Smooth muscle cell (in vitro differentiated cells): ENCODE data around the gene RBM12. TPM values are rescaled to one million over a fixed set of nuclear protein-coding genes. Genes with fewer than 3 reads are reported as not detected.
A peak's percentile ranks its signal among the peaks of the same experiment; 100 is the strongest.
"Not testable (repeated sequence)": the region's sequence is repeated elsewhere in the genome, so short reads cannot be mapped to it uniquely, and the experiment has no call there.

Experiments used
- DNase-seq: peaks from one replicate; lab custom pipeline; 2025; ENCODE audit not compliant: unreplicated experiment; lab: John Stamatoyannopoulos, UW
- H2AFZ ChIP-seq: fragments of 200-600 bp; sonication (generic); 2 replicates; pipeline ENCODE4 v1.6.0; 2016; ENCODE audit warnings: antibody characterized with exemption, low read depth, mild to moderate bottlenecking
- H3F3A ChIP-seq: fragments of 200-600 bp; sonication (generic); 2 replicates; pipeline ENCODE4 v1.6.0; 2017; ENCODE audit warnings: antibody characterized with exemption, low read depth
- H3K27ac ChIP-seq: fragments of 200-600 bp; sonication (generic); 2 replicates; pipeline ENCODE4 v1.5.1; 2016; ENCODE audit warnings: low read depth, mild to moderate bottlenecking
- H3K27me3 ChIP-seq: fragments of 200-600 bp; sonication (generic); 2 replicates; pipeline ENCODE4 v1.6.1; 2016; ENCODE audit warnings: low read depth, mild to moderate bottlenecking
- H3K36me3 ChIP-seq: fragments of 200-600 bp; sonication (generic); 2 replicates; pipeline ENCODE4 v1.5.1; 2016; ENCODE audit warnings: low read depth
- H3K4me1 ChIP-seq: fragments of 200-600 bp; sonication (generic); 2 replicates; pipeline ENCODE4 v1.5.1; 2016; ENCODE audit warnings: low read depth
- H3K4me2 ChIP-seq: fragments of 200-600 bp; sonication (generic); 2 replicates; pipeline ENCODE4 v1.6.0; 2016; ENCODE audit warnings: mild to moderate bottlenecking
- H3K4me3 ChIP-seq: fragments of 200-600 bp; sonication (generic); 2 replicates; pipeline ENCODE4 v1.5.1; 2016; ENCODE audit warnings: mild to moderate bottlenecking
- H3K79me2 ChIP-seq: fragments of 200-600 bp; sonication (generic); 2 replicates; pipeline ENCODE4 v1.6.0; 2016; ENCODE audit warnings: low read depth, mild to moderate bottlenecking
- H3K9ac ChIP-seq: fragments of 200-600 bp; sonication (generic); 2 replicates; pipeline ENCODE4 v1.6.0; 2016; ENCODE audit warnings: low read depth
- H3K9me3 ChIP-seq: fragments of 200-600 bp; sonication (generic); replicated peaks from 2 replicates; pipeline ENCODE4 v1.5.1; 2016; ENCODE audit warnings: low read depth
- H4K20me1 ChIP-seq: fragments of 200-600 bp; sonication (generic); 2 replicates; pipeline ENCODE4 v1.6.0; 2016; ENCODE audit warnings: low read depth
- WGBS: methylation state at CpG from one replicate; pipeline ENCODE4 v1.1.7; 2016; ENCODE audit warnings: low lambda C conversion rate; 5-methylcytosine and 5-hydroxymethylcytosine counted together
- polyA plus RNA-seq: library from polyadenylated mRNA; unstranded; fragments of >200 nt; fragmentation: Nextera tagmentation; extraction: Ambion mirVana; gene quantifications from 2 replicates; pipeline ENCODE4 v1.2.1, GENCODE V29; 2016
- total RNA-seq: library from RNA; depleted of rRNA; stranded (reverse); fragments of >200 nt; gene quantifications from 2 replicates; pipeline ENCODE4 v1.2.3, GENCODE V29; 2014
- TF ChIP-seq, protein P1 (sequence below): fragments of 200-600 bp; sonication (generic); IDR thresholded peaks from 2 replicates; pipeline ENCODE4 v1.5.1; 2017; ENCODE audit warnings: borderline replicate concordance, mild to moderate bottlenecking, antibody characterized with exemption; ENCODE audit not compliant: insufficient read depth, poor library complexity, severe bottlenecking

RBM12 gene
- total and polyA plus RNA-seq, 2 experiments from 2014 or later: 14.5 to 44.2 TPM

DNA sequence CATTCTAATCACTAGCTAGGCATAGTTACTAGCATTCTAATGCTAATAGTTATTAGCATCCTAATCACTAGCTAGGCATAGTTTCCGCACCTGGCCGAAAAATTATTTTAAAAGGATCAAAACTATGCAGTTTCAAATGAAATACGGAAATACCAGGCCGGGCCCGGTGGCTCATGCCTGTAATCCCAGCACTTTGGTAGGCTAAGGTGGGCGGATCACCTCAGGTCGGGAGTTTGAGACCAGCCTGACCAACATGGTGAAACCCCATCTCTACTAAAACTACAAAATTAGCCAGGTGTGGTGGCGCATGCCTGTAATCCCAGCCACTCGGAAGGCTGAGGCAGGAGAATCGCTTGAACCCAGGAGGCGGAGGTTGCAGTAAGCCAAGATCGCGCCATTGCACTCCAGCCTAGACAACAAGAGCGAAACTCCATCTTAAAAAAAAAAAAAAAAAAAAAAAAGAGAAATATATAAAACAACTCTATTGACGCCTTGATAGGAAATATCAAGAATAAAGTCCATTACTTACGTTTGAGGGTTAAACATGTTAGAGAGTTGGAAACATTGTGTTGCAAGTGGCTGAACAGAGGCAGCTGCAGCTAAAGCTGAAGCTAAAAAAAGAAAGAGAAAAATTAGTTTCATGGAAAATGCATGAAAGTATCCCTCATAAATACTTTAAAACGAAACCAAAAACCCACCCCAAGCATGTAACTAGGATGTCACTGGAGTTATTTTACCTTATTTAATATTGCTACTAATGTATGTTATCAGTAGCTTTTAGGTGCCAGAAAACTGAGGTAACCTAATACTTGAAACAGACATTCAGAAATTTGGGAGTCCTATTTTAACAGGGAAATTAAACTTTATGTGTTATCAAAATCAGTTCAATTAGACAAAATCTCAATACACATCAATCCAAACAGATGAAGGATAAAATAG, 42.2 kb upstream of the RBM12 start:
- peaks cover 70% of the 10 kb centered on the region for H3K79me2 ChIP-seq
- not testable (repeated sequence) for H3K4me3 ChIP-seq, H3K4me1 ChIP-seq, H3K27me3 ChIP-seq, H3K9me3 ChIP-seq, H3K4me2 ChIP-seq, H2AFZ ChIP-seq, H3K9ac ChIP-seq, DNase-seq
- H3F3A ChIP-seq: peaks cover 85% of the 10 kb centered on the region
- H4K20me1 ChIP-seq: peaks cover 99% of the 10 kb centered on the region
- H3K36me3 ChIP-seq: peaks cover 58% of the 10 kb centered on the region
- WGBS: 97% methylated on average over 17 of the region's 17 CpGs
- peak overlapping the region; percentile 16 for H3K27ac ChIP-seq

DNA sequence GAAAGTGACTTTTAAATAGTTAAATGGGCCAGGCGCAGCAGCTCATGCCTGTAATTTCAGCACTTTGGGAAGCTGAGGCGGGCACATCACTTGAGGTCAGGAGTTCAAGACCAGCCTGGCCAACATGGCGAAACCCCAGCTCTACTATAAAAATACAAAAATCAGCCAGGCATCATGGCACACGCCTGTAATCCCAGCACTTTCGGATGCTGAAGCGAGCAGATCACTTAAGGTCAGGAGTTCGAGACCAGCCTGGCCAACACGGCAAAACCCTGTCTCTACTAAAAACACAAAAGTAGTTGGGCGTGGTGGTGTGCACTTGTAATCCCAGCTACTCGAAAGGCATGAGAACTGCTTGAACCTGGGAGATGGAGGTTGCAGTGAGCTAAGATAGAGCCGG, 41.2 kb upstream of the RBM12 start:
- H3K36me3 ChIP-seq: peaks cover 49% of the 10 kb centered on the region
- H3K4me1 ChIP-seq, H3K4me2 ChIP-seq, H3K27me3 ChIP-seq, H2AFZ ChIP-seq, DNase-seq, H3K9me3 ChIP-seq, H3K9ac ChIP-seq, H3K4me3 ChIP-seq: not testable (repeated sequence)
- peaks cover 93% of the 10 kb centered on the region for H4K20me1 ChIP-seq
- peak overlapping the region; percentile 54 for H3K27ac ChIP-seq
- peaks cover 83% of the 10 kb centered on the region for H3F3A ChIP-seq
- peaks cover 60% of the 10 kb centered on the region for H3K79me2 ChIP-seq
- WGBS: 94% methylated on average over 11 of the region's 11 CpGs

DNA sequence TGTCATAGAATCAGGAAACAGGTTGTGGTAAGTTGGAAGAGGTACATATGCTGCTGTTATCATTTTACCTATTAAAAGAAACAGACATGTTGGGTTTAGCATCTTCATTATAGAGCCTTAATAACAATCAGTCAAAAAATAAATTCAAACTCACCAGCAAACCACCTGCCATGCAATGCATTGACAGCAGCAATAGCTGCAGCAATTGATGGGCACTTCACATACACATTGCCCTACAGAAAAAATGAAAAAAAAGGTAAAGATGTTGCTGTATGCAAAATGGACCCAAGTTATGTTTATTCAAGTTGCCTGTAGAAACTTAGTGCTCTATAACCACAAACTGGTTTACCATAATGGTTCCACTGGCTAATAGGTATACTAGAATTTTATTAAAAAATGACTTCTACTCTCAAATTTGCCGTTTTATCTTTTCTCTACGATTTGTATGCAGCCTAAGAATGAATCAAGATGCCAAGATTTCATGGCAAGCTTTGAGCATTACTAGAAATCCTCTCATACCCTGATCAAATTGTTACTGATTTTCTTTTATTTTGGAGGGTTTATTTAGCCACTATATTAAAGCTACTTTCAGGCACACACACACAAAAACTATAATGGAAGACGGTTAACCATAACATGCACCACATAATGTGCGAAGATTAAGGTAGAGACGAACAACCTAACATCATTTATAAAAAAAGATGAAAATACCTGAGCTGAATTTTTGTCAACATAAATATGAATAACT, 40.0 kb upstream of the RBM12 start:
- peak overlapping the region; percentile 54 for H3K27ac ChIP-seq
- H3F3A ChIP-seq: peaks cover 89% of the 10 kb centered on the region
- peaks cover 57% of the 10 kb centered on the region for H3K79me2 ChIP-seq
- no peaks in the 10 kb centered on the region for H3K9me3 ChIP-seq
- H3K27me3 ChIP-seq: no peaks in the 10 kb centered on the region
- peaks cover 38% of the 10 kb centered on the region for H3K36me3 ChIP-seq
- no peak overlapping the region for H3K4me2 ChIP-seq
- no peak overlapping the region for H3K9ac ChIP-seq
- H2AFZ ChIP-seq: no peak overlapping the region
- peaks cover 81% of the 10 kb centered on the region for H4K20me1 ChIP-seq
- TF ChIP-seq, protein P1, sequence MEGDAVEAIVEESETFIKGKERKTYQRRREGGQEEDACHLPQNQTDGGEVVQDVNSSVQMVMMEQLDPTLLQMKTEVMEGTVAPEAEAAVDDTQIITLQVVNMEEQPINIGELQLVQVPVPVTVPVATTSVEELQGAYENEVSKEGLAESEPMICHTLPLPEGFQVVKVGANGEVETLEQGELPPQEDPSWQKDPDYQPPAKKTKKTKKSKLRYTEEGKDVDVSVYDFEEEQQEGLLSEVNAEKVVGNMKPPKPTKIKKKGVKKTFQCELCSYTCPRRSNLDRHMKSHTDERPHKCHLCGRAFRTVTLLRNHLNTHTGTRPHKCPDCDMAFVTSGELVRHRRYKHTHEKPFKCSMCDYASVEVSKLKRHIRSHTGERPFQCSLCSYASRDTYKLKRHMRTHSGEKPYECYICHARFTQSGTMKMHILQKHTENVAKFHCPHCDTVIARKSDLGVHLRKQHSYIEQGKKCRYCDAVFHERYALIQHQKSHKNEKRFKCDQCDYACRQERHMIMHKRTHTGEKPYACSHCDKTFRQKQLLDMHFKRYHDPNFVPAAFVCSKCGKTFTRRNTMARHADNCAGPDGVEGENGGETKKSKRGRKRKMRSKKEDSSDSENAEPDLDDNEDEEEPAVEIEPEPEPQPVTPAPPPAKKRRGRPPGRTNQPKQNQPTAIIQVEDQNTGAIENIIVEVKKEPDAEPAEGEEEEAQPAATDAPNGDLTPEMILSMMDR: no peak
- no peak overlapping the region for H3K4me3 ChIP-seq
- no peak for DNase-seq
- H3K4me1 ChIP-seq: peaks cover 10% of the 10 kb centered on the region
- 97% methylated on average over 5 of the region's 5 CpGs for WGBS

DNA sequence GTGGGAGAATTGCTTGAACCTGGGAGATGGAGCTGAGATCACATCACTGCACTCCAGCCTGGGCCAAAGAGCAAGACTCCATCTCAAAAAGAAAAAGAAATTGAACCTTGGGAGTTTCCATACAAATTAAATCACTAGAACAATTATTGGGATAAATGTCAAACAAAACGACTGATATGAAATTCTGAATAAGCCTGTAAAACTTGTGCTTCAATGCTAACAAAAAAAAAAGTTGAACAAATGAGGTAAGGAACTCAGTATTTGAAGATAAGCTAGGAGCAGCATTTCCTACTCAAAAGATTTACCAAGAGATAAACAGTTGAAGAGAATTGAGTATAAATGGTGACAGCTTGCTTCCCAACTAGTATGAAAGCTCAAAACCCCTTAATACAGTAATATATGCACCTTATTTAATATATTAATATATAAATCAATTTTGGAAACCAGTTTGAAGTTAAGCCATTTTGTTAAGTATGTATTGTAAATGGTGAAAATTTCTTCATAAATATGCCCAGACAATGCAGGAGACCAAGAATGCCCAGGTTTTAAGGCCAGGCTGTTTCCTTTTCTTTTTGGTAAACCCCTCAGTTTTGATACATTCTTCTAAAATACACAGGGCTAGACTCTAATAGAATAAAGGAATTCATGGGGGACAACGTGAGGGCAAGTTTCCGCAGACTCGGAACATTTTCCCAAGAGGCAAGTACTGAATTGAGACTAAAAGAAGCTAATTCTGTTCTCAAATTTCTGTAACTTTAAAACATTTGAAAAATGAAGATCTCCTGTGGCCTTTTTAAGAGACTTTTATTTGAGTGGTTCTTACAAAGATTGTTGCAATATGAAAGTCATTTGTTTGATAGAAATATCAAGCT, 38.4 kb upstream of the RBM12 start:
- H4K20me1 ChIP-seq: peaks cover 65% of the 10 kb centered on the region
- TF ChIP-seq, protein P1: no peak

More for the DNA sequence above, 38.4 kb upstream of the RBM12 start:
- no peak overlapping the region for H2AFZ ChIP-seq
- no peak overlapping the region for H3K4me2 ChIP-seq
- H3K27me3 ChIP-seq: no peaks in the 10 kb centered on the region
- H3K4me1 ChIP-seq: peaks cover 10% of the 10 kb centered on the region
- H3K4me3 ChIP-seq: no peak overlapping the region
- peaks cover 41% of the 10 kb centered on the region for H3K79me2 ChIP-seq
- 88% methylated on average over 4 of the region's 4 CpGs for WGBS
- no peak overlapping the region for H3K9ac ChIP-seq
- no peaks in the 10 kb centered on the region for H3K9me3 ChIP-seq
- no peak for DNase-seq
- H3F3A ChIP-seq: peaks cover 76% of the 10 kb centered on the region
- H3K27ac ChIP-seq: peak overlapping the region; percentile 54
- H3K36me3 ChIP-seq: peaks cover 26% of the 10 kb centered on the region
